ENCODE results near the gene TADA3.

The TADA3 gene

DNA sequence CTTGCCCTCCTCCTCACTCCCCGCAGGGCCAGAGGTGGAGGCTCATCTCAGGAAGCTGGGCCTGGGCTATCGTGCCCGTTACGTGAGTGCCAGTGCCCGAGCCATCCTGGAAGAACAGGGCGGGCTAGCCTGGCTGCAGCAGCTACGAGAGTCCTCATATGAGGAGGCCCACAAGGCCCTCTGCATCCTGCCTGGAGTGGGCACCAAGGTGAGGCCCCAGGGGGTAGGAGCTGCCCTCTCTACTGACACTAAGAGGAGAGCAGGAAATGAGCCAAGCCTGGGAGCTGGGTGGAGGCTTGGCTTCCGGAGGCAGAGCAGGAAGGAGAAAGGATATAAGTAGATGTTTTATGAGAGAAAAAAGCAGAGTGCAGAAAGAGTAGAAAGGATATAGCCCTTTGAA is 37.6 kb downstream of the TADA3 start:
- DNase-seq = no peak

DNA sequence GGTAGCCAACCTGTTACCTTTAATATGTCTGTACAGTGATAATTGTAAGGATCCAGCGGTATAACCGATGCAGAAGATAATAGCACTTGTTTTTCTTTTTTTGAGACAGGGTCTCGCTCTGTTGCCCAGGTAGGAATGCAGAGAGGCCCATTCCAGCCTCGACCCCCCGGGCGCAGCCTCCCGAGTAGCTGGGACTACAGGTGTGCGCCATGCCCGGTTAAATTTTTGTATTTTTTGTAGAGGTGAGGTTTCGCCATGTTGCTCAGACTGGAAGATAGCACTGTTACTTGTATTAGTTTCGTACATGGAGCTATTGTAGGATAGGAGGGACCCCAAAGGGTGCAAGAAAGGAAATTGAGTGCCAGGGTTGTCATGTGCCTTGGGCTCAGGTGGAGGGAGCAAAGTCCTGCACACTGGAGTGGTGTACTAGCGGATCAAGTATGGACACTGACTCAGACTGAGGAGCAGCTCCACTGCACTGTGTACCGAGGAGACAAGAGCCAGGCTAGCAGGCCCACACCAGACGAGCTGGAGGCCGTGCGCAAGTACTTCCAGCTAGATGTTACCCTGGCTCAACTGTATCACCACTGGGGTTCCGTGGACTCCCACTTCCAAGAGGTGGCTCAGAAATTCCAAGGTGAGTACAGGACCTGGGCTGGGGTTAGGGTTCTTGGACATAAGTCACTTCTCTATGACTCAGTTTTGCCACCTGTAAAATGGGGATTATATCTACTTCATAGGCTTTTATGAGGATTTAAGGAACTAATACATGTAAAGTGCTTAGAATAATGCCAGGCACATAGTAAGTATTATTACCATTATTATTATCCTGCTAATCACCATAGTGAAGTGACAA is 41.5 kb downstream of the TADA3 start:
- DNase-seq = peak; percentile 44

DNA sequence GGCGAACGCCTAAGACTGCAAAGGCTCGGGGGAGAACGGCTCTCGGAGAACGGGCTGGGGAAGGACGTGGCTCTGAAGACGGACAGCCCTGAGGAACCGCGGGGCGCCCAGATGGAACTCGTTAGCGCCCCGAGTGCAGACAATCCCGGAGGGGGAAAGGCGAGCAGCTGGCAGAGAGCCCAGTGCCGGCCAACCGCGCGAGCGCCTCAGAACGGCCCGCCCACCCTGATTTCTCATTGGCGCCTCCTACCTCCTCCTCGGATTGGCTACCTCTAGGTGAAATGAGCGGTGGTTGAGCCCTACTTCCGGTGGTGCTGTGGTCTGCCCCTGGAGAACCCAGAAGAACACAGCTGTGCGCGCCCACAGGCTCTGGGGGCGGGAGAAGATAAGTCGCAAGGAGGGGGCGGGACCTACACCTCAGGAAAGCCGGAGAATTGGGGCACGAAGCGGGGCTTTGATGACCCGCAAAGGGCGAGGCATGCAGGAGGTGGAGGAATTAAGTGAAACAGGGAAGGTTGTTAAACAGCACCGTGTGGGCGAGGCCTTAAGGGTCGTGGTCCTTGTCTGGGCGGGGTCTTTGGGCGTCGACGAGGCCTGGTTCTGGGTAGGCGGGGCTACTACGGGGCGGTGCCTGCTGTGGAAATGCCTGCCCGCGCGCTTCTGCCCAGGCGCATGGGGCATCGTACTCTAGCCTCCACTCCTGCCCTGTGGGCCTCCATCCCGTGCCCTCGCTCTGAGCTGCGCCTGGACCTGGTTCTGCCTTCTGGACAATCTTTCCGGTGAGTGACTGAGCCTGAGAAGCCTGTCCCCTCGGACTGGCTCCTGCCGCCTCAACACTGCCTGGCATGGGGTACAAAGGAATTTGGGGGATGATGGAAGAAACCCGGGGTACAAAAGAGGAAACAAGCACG is 42.4 kb downstream of the TADA3 start, which contains the start of gene OGG1:
OGG1 (plus strand) TSS at position 308 of the 911 bp plus-strand sequence; CDS start at position 643, 335 bp downstream.
- peak; percentile 100 for DNase-seq

DNA sequence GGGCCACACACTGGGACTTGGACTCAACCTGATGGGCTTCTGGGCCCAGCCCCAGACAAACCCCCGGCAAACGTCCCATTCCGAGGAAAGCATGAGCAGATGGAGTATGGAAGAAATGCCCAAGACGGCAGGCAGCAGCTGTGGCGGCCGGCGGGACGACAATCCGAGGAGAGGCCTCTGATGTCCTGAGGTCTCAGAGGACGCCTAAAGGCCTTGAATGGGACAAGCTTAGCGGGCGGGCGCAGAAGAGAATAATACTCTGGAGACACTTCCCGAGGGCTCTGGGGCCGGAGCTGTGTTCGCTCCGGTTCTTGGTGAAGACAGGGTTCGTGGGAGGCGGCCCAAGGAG is 43.0 kb downstream of the TADA3 start:
- DNase-seq = no peak

DNA sequence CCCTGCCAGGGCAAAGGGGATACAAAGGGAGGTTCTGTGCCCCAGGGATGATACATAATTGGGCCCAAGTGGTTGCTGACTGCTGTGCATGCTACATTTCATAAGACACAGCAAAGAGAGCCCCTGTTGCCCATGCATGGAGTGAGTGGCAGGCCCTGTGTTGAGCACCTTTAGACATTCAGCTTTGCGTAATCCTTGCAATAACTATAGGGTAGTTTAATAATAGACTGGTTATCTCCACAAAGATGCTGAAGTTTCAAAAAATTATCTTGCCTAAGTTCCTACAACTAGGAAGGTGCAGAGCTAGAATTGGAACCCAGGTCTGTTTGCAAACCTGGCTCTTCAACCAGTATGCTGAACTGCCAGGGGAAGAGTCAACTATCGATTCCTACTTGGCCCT is 44.2 kb downstream of the TADA3 start:
- DNase-seq = no peak

DNA sequence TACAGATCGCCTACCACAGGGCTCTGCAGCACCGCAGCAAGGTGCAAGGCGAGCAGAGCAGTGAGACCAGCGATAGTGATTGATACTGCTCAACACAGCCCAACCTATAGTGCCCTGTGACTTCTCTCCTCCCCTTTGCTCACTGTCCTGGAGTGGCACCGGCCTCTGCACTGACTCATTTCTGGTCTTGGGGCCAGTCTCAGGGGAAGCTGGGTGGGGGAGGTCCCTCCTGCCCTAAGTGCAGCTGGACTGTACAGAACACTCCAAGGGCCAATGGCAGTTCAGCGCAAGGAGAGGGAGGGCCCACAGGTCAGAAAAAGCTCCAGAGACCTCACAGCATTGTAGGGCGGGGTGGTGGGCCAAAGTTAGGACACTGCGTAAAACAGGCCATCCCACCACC is 45.0 kb downstream of the TADA3 start:
- no peak for DNase-seq

DNA sequence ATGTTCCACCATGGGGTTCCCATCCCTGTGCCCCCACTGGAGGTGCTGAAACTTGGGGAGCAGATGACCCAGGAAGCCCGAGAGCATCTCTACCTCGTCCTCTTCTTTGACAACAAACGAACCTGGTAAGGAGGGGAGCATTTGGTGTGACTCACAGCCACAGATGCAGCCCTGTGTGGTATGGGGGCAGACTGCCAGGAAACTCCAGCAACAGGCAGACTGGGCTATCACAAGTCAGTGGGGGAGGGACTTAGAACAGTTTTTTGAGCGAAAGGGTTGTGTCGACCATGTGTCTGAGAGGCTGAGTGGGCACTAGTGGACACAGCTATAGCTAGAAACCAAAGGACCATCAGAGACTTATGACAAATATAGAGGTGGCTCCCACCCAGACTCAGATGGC is 45.9 kb downstream of the TADA3 start:
- DNase-seq = no peak

DNA sequence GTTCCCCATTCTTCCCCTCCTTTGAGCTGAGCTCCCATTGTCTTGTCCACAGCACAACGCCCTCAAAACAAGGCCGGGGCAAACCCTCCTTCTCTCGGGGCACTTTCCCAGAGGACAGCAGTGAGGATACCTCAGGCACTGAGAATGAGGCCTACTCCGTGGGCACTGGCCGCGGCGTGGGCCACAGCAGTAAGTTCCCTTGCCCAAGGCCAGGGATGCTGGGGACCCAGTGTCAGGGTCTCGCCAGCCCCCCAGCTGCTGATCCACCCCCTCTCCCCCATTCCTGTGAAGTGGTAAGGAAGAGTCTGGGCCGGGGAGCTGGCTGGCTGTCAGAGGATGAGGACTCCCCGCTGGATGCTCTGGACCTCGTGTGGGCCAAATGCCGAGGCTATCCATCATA is 46.8 kb downstream of the TADA3 start:
- DNase-seq = no peak

DNA sequence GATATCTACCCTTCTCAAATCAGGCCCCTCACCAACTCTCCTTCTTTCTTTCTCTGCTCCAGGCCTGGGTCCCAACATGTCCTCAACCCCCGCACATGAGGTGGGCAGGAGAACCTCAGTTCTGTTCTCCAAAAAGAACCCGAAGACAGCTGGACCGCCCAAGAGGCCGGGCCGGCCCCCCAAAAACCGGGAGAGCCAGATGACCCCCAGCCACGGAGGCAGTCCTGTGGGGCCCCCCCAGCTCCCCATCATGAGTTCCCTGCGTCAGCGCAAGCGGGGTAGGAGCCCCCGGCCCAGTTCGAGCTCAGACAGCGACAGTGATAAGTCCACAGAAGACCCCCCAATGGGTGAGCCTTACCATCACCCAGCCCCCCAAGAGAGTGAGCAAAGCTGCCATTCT is 48.1 kb downstream of the TADA3 start:
- no peak for DNase-seq

DNA sequence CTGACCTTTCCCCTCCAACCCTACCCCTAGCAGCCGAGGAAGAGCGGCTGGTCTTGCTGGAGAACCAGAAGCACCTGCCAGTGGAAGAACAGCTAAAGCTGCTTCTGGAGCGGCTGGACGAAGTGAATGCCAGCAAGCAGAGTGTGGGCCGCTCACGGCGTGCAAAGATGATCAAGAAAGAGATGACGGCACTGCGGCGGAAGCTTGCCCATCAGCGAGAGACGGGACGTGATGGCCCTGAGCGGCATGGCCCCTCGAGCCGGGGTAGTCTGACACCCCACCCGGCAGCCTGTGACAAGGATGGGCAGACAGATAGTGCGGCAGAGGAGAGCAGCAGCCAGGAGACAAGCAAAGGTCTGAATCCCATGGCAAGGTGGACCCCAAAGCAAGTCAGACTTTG is 48.7 kb downstream of the TADA3 start:
- no peak for DNase-seq

DNA sequence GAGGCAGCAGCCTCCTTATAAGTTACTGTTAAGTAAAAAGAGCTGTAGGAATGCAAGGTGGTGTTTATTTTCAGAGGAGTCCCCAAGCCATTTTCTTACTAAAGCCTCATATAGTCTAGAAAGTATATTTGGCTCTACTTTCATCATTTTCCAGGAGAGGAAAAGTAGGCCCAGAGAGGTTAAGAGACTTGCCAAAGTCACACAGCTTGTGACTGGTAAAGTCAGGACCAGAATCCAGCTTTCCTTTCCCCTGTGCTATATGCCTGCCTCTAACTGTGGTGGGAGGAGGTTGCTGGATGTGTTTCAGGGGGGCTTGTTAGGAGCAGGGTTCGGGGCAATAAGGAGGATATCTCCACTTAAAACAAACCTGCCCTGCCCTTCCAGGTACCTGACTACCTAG is 49.7 kb downstream of the TADA3 start:
- DNase-seq = no peak

DNA sequence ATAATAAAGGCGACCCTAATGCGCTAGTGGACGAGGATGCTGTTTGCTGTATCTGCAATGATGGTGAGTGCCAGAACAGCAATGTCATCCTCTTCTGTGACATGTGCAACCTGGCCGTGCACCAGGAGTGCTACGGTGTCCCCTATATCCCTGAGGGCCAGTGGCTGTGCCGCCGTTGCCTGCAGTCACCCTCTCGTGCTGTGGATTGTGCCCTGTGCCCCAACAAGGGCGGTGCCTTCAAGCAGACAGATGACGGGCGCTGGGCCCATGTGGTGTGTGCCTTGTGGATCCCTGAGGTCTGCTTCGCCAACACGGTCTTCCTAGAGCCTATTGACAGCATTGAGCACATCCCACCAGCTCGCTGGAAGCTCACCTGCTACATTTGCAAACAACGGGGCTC is 53.1 kb downstream of the TADA3 start:
- no peak for DNase-seq

DNA sequence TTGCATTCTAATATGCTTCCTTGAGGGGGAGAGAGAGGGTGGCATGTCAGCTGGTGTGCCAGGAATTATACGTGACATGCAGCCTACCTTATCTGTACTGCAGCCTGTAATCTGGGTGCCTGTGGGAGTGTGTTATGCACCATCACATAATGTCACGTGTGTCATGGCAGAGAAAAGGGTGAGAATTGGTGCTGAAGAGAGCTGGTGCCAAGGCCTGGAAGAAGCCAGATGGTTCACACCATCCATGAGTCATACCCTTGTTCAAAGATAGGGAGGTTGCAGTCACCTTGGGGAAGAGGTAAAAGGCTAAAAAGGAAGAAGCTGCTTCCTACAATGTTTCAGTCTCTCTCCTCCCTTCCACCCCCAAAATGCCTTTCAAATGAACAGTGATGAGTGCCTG is 55.4 kb downstream of the TADA3 start:
- peak; percentile 11 for DNase-seq

DNA sequence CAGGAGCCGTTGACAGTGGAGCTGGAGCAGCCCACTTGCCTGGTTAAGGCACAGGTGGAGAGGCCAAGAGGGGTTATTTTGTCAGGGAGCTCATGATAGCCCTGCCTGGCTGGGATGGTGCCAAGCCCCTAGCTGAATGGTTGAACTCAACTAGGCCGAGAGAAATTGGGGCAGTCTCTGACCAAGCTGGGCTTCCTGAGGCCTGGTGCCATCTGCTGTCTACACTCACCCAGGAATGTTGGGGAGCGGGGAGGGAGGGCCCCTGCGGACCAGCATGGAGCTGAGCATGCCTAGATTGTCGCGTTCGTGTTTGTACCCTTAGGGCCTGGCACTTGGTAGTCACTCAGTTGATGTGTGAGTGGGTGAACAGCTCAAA is 59.5 kb downstream of the TADA3 start:
- peak; percentile 29 for DNase-seq

DNA sequence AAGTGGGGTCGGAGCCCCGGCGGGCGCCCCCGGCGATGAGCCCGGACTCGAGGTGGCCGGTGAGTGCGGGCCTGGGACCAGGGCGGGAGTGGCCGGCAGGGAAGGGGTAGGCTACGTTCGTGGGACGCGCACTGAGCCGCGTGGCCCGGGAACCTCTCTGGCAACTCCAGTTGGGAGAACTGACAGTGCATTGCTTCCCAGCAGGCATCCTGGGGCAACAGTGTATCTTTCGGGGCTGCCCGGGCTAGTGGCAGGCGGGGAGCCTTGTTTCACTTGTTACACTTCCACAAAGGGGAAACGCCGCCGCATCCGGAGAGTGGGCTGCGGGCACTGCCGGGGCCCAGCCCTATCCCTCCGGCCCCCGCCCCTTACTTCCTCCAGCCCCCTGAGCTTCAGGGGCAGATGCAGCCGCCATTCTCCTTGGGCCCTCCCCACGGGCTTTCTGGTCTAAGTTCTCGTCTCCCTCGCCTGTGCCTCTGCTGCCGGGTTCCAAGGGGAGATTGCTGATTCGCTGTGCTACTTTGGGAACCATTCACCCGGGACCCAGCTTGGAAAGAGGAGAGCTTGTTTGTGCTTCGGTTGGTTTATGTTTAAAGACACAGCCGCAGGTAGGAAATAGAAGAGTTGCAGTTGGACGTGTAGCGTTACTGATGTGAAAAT is 60.1 kb downstream of the TADA3 start:
- DNase-seq = peak; percentile 84

DNA sequence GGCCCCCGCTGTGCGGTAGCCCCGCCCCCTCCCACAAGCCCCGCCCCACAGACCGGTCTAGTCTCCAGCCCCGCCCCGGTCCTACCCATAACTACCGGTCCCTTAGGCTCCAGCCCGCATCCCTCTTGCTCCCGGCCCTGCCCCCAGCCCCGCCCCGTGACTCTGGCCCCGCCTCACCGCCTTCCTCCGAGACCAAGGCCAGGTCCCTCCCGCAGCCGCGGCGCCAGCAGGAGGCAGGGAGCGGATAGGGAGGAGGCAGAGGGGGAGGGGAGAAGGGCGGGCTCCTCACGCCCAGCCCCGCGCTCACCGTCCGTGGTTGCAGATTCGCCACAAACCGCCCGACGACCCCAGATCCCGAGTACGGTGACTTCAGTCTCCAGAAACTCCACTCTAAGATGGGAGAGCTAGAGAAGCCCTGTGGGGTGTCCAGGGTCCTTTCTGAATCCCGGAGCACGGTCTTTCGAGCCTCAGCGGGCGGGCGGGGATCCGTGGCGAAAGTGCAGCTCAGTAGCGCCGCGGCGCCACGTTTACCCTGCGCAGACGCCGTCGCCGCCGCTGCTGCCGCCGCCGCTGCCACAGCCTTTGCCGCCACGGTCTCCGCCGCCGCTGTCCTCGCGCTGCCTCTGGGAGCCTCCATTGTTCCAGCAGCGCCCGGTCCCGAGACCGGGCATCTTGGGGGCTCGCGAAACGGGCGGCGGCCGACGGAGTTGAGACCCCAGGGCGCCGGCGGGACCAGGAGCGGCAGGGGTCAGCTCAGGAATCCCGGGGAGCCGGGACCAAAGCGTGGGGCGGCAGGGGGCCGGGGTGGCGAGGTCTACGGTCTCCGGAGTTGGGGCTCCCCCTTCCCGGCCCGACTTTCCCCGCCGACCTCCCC is 60.8 kb downstream of the TADA3 start, which contains the start of gene BRPF1:
BRPF1 (plus strand) TSS at position 530 of the 874 bp plus-strand sequence. CDS start 2,406 bp downstream, outside the sequence.
- DNase-seq = peak; percentile 100

DNA sequence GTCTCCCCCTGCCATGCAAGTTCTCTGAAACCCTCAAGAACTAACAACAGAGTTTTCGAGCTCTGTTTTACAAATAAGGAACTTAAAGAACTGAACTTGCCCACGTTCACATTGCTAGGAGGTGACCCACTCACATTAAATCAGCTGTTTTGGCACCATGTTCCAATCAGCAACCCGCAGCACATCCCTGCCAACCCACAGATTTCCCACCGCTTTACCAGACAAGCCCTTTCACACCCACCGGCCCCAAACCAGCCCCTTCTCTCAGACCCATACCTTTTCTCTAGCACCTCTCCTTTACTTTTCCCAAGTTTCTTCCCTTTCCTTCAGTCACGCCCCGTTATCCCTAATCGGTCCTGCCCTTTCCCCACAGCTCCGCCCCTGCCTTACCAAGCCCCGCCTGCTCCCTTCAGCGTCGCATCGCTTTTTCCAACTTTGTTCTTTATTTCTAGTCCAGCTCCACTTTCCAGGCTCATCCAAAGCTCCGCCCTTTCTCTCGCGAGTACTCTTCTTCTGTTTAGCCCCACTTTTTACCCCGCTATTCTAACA is 61.5 kb downstream of the TADA3 start:
- DNase-seq = peak; percentile 65
